Measurements from ENCODE around the gene MPZL1. TPM values are rescaled to one million over a fixed set of nuclear protein-coding genes. Genes with fewer than 3 reads are reported as not detected.
"Not testable (repeated sequence)": the region's sequence is repeated elsewhere in the genome, so short reads cannot be mapped to it uniquely, and the experiment has no call there.

MPZL1 gene
- total and polyA plus RNA-seq, 12 donors = 12.8 to 52.5 (median 24.6) TPM

GRCh38 chr1:167738158-167738557, 16.4 kb downstream of the MPZL1 start:
- intact Hi-C loops (cut with DNase I) = no loop called here
- Histone ChIP-seq H3K9me3 (peaks cover 0 to 4% (median 0%) of the 10 kb centered on the region in 11 donors), H3K4me1 (peaks cover 0 to 41% (median 15%) of the 10 kb centered on the region in 9 donors), H3K27ac (no peak overlapping the region), H3K27me3 (no peaks in the 10 kb centered on the region), H3K4me3 (no peak overlapping the region), H3K36me3 (peaks cover 0 to 18% (median 0%) of the 10 kb centered on the region in 9 donors)
- 88 to 98% methylated on average over 8 of the region's 8 CpGs for WGBS, 2 donors
- DNase-seq (no peak), ATAC-seq (no peak)
- TF ChIP-seq CTCF (IDR thresholded peaks at IDR 0.05) = no peak

- Histone ChIP-seq H3K4me3 (no peak overlapping the region), H3K4me1 (peaks cover 0 to 36% (median 15%) of the 10 kb centered on the region in 9 donors), H3K9me3 (peaks cover 0 to 4% (median 0%) of the 10 kb centered on the region in 11 donors), H3K27me3 (no peaks in the 10 kb centered on the region), H3K27ac (no peak overlapping the region), H3K36me3 (peaks cover 0 to 12% (median 0%) of the 10 kb centered on the region in 9 donors)
- no peak for ATAC-seq
- WGBS, 2 donors = 42 to 46% methylated on average over 3 of the region's 3 CpGs
- no peak for DNase-seq
- intact Hi-C loops (cut with DNase I) = no loop called here
- TF ChIP-seq CTCF (IDR thresholded peaks at IDR 0.05) = no peak
Measured at GRCh38 chr1:167739752-167740151, 18.0 kb downstream of the MPZL1 start.

DNA sequence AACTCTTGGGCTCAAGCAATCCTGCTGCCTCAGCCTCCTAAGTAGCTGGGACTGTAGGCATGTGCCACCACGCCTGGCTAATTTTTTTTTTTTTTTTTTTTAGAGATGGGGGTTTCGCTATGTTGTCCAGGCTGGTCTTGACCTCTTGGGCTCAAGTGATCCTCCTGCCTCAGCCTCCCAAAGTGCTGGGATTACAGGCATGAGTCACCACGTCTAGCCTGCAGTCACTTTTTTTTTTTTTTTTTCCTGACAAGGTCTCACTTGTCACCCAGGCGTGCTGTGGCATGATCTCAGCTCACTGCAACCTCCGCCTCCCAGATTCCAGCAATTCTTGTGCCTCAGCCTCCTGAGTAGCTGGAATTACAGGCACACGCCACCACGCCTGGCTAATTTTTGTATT, 19.3 kb downstream of the MPZL1 start:
- Histone ChIP-seq H3K36me3 (peaks cover 0 to 12% (median 0%) of the 10 kb centered on the region in 9 donors), H3K4me1 (peaks cover 0 to 29% (median 10%) of the 10 kb centered on the region in 9 donors)
- H3K27me3 ChIP-seq; H3K9me3 ChIP-seq; H3K27ac ChIP-seq; DNase-seq; ATAC-seq; H3K4me3 ChIP-seq; intact Hi-C loops (cut with DNase I): not testable (repeated sequence)
- 95 to 96% methylated on average over 7 of the region's 7 CpGs for WGBS, 2 donors

DNA sequence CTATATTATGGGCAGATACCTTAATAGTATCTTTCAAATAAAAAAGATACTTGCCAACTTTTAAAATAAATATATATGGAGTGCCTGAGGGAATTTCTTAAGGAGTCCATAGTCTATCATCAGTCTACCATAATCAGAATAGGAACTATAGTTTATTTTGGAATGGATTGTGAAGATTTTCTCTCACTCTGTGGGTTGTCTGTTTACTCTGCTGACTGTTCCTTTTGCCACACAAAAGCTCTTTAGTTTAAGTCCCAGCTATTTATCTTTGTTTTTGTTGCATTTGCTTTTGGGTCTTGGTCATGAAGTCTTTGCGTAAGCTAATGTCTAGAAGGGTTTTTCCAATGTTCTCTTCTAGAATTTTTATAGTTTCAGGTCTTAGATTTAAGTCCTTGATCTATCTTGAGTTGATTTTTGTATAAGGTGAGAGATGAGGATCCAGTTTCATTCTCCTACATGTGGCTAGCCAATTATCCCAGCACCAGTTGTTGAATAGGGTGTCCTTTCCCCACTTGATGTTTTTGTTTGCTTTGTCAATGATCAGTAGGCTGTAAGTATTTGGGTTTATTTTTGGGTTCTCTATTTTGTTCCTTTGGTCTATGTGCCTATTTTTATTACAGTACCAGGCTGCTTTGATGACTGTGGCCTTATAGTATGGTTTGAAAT, 20.7 kb downstream of the MPZL1 start:
- ATAC-seq; DNase-seq; H3K4me3 ChIP-seq; H3K9me3 ChIP-seq; H3K27me3 ChIP-seq; H3K27ac ChIP-seq; intact Hi-C loops (cut with DNase I): not testable (repeated sequence)
- peaks cover 0 to 21% (median 4%) of the 10 kb centered on the region in 9 donors for H3K4me1 ChIP-seq
- WGBS, 2 donors = 90 to 97% methylated on average over 1 of the region's 1 CpG
- H3K36me3 ChIP-seq = peaks cover 0 to 12% (median 0%) of the 10 kb centered on the region in 9 donors

DNA sequence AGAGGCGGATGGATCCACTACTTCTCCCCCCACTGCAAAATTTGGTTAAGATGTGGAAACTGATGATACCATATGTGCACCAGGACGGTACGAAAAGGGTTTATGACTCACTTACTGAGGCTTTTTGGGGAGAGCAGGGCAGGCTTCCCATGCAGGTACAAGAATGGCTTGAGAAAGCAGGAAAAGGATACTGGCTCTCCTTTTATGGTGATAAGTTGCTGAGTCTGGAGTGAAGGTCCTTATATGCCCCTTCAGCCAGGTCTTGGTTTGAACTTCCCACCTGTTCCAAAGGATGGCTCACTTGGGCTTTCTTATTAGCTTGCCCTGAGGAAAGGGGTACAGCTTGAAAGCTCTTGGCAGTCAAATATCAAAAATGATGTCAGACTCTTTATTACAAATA, 23.1 kb downstream of the MPZL1 start:
- no peak for TF ChIP-seq CTCF (IDR thresholded peaks at IDR 0.05)
- no peaks in the 10 kb centered on the region for H3K27me3 ChIP-seq
- 95 to 99% methylated on average over 3 of the region's 3 CpGs for WGBS, 2 donors
- H3K9me3 ChIP-seq = no peaks in the 10 kb centered on the region
- intact Hi-C loops (cut with DNase I) = no loop called here
- H3K4me1 ChIP-seq = peaks cover 0 to 27% (median 7%) of the 10 kb centered on the region in 9 donors
- H3K4me3 ChIP-seq = no peak overlapping the region
- no peak for ATAC-seq
- no peak overlapping the region for H3K27ac ChIP-seq
- no peaks in the 10 kb centered on the region for H3K36me3 ChIP-seq
- no peak for DNase-seq
